ENCODE data around the gene PLSCR2.
"Not testable (repeated sequence)": the region's sequence is repeated elsewhere in the genome, so short reads cannot be mapped to it uniquely, and the experiment has no call there.

The PLSCR2 gene

DNA sequence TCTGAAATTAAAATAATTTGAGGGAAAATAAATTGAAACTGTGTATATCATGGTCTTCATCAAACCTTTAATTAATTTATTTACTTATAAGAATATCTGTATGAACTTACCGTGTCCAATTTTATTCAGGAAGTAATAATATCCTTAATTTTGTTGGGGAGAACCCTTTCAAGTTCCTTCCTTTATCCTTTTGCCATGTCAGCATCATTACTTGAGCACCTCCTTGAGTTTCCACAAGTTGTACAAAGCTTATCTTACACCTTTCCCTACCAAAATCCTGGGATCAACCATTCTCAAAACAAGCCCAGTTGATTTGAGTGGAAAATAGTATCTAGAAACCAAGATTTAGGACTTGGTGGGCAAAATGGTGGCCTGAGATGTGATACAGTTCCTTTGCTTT is 37.3 kb downstream of the PLSCR2 start:
- no peak for DNase-seq (ENCODE audit: low read depth)
- no peak overlapping the region for H3K4me3 ChIP-seq (ENCODE audit: low read depth, low read length)
- TF ChIP-seq, protein P1, sequence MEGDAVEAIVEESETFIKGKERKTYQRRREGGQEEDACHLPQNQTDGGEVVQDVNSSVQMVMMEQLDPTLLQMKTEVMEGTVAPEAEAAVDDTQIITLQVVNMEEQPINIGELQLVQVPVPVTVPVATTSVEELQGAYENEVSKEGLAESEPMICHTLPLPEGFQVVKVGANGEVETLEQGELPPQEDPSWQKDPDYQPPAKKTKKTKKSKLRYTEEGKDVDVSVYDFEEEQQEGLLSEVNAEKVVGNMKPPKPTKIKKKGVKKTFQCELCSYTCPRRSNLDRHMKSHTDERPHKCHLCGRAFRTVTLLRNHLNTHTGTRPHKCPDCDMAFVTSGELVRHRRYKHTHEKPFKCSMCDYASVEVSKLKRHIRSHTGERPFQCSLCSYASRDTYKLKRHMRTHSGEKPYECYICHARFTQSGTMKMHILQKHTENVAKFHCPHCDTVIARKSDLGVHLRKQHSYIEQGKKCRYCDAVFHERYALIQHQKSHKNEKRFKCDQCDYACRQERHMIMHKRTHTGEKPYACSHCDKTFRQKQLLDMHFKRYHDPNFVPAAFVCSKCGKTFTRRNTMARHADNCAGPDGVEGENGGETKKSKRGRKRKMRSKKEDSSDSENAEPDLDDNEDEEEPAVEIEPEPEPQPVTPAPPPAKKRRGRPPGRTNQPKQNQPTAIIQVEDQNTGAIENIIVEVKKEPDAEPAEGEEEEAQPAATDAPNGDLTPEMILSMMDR (conservative IDR thresholded peaks at IDR 0.05; ENCODE audit: low read depth, low read length): no peak

DNA sequence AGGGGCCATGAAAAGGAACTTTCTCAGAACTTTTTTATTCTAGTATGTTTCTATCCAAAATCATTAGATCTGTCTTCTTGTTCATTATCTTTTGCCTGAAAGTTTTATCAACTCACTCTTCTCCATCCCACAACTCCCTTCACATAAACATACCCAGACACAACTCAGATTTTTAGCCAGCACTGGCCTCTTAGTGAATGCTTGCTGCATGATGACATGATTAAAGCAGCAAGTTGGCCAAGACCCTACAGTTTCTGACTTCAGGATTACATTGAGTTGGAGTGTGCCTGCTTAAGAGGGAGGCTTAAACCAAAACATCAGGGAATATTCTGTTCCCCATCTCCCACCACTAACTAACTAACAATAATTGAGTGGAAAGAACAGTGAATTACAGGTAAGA is 38.1 kb downstream of the PLSCR2 start:
- TF ChIP-seq, protein P1 (conservative IDR thresholded peaks at IDR 0.05; ENCODE audit: low read depth, low read length): no peak
- peak; percentile 73 for DNase-seq (ENCODE audit: low read depth)
- H3K4me3 ChIP-seq (ENCODE audit: low read depth, low read length): no peak overlapping the region

DNA sequence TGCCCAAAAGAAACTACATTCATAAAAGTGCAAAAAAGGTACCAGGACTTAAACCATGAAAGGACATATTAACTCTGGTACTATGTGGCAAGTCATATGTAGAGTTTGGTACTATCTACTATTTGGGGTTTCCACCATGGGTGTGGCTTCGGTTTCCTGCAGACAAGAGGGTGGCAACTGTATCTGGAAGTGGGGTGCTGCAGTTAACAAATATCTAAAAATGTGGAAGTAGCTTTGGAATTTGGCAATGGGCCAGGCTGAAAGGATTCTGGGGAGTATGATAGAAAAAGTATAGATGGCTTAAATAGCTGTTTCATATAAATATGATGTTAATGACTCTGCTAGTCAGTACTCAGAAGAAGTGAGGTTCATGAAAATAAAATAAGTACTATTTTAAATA is 44.0 kb downstream of the PLSCR2 start:
- TF ChIP-seq, protein P1 (conservative IDR thresholded peaks at IDR 0.05; ENCODE audit: low read depth, low read length): no peak
- DNase-seq (ENCODE audit: low read depth): no peak
- H3K4me3 ChIP-seq (ENCODE audit: low read depth, low read length): no peak overlapping the region

DNA sequence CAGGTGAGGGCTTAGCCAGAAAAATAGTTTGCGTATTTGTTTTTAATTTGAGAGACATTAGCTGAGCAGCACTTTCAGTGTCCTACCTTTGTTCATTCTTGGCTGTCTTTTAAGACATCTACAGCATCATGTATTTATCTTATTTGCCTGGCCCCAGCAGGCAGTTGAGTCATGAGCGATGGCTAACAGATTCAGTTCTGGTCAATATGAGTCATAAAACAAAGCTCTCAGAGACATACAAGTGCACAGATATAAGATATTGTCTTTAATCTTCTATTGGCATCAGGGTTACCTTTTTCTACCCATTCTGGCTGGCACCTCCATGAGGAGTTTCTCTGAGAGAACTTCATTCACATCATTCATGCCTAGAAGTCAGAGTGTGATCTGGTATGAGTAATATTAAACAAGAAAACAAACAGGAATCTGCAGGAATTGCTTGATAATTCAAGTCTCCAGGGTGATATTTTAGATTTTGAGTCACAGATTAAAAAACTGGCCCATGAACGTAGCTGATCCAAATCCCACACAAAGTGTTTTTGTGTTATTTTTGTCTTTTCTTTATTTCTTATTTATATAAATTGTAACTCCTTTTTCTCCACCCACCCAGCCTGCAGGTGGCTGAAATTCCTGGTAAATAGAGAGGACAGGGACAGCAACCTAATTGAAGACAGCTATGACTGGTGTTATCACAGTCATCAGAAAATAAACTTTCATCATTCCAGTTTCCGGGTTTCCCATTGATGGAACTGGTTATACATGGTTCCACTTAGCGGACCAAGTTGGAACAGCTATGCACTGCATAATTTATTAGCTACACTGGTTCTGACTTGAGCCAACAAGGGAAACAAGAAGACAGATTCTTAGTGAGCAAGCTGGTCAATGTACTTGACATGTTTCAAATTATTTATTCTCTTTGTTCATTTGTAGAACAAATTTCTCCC is 47.3 kb downstream of the PLSCR2 start:
- TF ChIP-seq, protein P1 (conservative IDR thresholded peaks at IDR 0.05; ENCODE audit: low read depth, low read length): no peak
- peak; percentile 84 for DNase-seq (ENCODE audit: low read depth)
- no peak overlapping the region for H3K4me3 ChIP-seq (ENCODE audit: low read depth, low read length)

DNA sequence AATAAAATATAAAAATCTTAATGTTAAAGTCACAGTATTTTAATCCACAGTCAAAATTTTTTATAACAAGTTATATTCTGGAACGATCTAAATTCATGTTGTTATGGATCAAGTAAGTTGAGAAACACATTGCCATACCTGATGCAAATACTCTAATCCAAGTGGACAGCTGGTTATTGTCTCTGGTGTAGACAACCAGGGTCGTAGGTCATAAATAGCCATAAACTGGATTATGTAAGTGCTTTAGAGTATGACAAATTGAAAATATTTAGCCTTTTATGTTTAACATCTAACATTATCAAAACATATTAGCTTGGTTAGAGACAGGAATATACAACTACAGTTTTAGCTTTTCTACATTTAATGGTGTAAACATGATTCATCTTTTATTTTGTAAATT is 53.0 kb downstream of the PLSCR2 start:
- H3K4me3 ChIP-seq (ENCODE audit: low read depth, low read length): no peak overlapping the region
- no peak for DNase-seq (ENCODE audit: low read depth)
- TF ChIP-seq, protein P1 (conservative IDR thresholded peaks at IDR 0.05; ENCODE audit: low read depth, low read length): no peak

DNA sequence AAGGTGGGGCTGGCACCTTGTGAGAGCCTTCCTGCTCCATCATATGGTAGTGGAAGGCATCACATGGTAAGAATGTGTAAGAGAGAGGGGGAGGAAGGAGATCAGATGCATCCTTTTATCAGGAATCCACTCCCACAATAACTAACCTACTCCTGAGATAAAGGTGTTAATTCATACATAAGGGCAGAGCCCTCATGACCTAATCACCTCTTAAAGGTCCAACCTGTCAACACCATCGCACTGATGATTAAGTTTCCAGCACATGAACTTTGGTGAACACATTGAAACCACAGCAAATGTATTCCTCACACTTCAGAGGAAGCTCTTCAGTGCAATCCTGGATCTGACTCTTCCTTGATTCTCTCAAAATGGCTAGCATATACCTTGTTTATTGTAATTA is 55.4 kb downstream of the PLSCR2 start:
- H3K4me3 ChIP-seq (ENCODE audit: low read depth, low read length): no peak overlapping the region
- no peak for DNase-seq (ENCODE audit: low read depth)
- TF ChIP-seq, protein P1 (conservative IDR thresholded peaks at IDR 0.05; ENCODE audit: low read depth, low read length): no peak

DNA sequence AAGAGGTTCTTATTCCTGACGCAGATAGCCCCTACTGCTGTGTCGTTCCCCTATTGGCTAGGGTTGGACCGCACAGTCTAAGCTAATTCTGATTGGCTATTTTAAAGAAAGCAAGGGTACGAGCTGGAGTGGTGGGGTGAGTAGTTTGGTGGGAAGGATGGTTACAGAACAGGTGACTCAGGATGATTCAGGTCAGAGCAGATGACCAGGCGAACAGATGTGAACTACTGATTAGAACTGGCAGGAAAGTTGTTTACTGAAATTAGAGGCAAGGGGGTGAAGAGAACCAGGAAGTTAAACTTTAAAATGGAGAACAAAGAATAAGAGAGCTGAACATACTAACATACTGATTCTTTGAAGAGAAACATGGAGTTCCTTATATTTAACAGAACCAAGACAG is 56.6 kb downstream of the PLSCR2 start:
- DNase-seq (ENCODE audit: low read depth): not testable (repeated sequence)

More for the DNA sequence above, 56.6 kb downstream of the PLSCR2 start:
- H3K4me3 ChIP-seq (ENCODE audit: low read depth, low read length): not testable (repeated sequence)
